ENCODE results near the gene TCP1.

GRCh38 chr6:159739341-159739740 lies 50.1 kb downstream of the TCP1 start:
- TF ChIP-seq SRF (IDR thresholded peaks at IDR 0.05; ENCODE audit: low read depth, low read length): no peak
- TF ChIP-seq EZH2 (IDR thresholded peaks at IDR 0.05; ENCODE audit: low read depth, low read length, severe bottlenecking): no peak
- no peak for TF ChIP-seq CHD2 (IDR thresholded peaks at IDR 0.05; ENCODE audit: low read length)
- no peak for TF ChIP-seq USF2 (IDR thresholded peaks at IDR 0.05; ENCODE audit: low read length)
- TF ChIP-seq CTCF (IDR thresholded peaks at IDR 0.05; ENCODE audit: control extremely low read depth in 1 of 3, insufficient read depth in 1 of 3, low read depth in 1 of 3, low read length in 3 of 3): no peak
- TF ChIP-seq ASH2L (IDR thresholded peaks at IDR 0.05; ENCODE audit: low read length): no peak
- TF ChIP-seq POLR2A (IDR thresholded peaks at IDR 0.05; ENCODE audit: control extremely low read depth in 1 of 2, low read depth in 2 of 2, low read length in 2 of 2): no peak
- TF ChIP-seq RFX5 (IDR thresholded peaks at IDR 0.05; ENCODE audit: borderline replicate concordance, low read depth, low read length): no peak
- TF ChIP-seq TAF1 (IDR thresholded peaks at IDR 0.05; ENCODE audit: low read depth, low read length): no peak
